ENCODE data around the gene EFCAB13.

EFCAB13 gene

DNA sequence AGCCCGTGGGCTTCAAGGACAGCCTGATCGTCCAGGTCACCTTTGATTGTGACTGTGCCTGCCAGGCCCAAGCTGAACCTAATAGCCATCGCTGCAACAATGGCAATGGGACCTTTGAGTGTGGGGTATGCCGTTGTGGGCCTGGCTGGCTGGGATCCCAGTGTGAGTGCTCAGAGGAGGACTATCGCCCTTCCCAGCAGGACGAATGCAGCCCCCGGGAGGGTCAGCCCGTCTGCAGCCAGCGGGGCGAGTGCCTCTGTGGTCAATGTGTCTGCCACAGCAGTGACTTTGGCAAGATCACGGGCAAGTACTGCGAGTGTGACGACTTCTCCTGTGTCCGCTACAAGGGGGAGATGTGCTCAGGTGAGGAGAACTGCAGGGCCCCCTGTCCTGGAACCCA lies 31.5 kb upstream of the EFCAB13 start:
- DNase-seq = no peak

DNA sequence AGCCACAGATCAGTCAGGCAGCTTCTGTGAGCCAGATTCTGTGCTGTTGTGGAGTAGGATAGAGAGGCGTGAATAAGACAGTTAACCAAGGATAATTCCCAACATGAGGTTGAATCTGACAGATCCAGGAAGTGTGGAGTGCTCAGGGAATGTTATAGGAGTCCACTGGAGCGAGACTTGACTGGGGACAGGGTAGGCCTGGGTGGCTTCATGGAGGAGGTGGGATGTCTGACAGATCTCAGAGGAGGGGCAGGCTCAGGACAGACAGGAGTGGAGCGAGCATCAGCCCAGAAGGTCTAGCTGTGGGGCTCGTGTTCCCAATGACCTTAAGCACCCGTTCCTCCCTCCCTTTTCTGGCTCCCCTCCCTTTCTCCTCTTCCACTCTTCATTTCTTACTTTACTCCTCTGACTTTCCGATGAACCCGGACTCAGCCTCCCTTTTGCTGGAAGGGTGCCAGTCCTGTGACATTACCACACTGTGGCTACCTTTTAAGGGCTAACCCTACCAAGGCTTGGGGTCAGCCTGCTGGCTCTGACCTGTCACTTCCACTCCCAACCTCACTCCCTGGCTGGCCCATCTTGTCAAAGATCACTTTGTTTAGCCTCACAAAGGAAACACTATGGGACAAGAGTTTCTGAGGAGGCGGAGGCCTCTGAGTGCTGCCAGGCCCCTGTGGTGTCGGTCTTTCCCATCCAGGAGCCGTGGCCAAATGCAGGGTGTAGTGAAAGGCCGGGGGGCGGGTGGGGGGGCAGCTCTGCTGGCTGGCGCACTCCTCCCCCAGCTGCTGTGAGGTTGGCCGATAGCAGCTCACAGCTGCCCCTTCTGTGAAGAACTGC lies 28.5 kb upstream of the EFCAB13 start:
- DNase-seq = no peak

DNA sequence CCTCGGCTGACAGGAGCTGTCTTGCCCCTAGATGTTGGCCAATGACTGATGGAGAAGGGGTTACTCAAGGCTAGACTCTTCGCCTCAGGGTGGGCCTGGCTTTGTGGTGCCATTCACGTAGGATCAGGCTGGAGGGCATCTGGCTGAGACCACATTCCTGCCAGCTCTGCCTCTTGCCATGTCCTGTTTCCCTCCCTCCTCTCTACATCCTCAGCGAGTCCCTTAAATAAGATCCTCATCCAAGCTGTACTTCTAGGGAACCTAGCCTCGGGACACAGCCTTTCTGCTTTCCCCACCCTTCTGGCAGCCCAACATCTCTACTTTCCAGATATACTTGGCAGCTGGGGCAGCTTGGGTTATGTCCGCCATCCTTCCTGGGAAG lies 27.9 kb upstream of the EFCAB13 start:
- DNase-seq = no peak

DNA sequence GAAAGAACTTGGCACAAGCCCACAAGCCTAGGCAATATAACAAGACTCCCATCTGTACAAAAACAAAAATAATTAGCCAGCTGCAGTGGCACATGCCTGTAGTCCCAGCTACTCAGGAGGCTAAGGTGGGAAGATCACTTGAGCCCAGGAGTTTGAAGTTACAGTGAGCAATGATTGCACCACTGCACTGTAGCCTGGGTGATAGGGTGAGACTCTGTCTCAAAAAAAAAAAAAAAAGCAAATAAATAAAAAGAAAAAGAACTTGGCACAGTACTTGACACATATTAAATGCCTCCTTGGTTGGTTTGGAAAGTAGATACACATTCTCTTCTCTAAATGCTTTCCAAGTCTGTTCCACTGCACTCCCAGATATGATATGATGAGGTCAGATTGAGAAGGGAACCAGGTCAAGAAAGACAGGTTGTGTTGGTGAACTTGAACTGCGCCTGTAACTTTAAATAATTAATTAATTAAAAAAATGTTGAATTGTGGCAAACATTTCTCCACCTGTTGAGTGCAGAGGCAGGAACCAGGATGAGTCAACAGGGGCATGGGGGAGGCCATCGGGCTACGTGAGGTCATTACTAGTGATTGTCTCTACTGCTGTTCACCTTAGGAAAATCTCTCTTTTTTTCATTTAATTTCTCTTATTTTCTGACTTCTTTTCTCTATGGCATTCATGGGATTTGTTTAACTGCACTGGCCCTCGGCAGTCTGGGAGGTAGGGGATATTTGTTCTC lies 25.9 kb upstream of the EFCAB13 start:
- no peak for DNase-seq

DNA sequence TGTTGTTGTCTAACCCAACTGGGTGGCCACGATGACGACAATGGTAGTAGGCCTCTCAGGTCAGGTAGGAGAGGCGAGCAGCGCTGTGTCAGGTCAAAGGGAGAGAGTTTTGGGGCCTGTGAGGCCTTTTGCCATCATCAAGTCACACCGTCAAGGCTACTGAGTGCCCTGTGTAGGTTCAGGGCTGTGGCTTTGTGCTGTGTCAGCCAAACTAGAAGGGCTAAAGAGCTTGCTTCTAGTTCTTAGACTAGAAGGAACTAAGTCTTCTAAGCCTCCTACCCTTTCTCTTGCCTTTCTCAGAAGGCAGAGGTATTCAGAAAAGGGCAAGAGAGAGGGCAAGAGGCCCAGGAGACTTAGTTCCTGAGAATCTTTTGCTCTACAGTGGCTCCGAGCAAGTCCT lies 25.0 kb upstream of the EFCAB13 start:
- no peak for DNase-seq

DNA sequence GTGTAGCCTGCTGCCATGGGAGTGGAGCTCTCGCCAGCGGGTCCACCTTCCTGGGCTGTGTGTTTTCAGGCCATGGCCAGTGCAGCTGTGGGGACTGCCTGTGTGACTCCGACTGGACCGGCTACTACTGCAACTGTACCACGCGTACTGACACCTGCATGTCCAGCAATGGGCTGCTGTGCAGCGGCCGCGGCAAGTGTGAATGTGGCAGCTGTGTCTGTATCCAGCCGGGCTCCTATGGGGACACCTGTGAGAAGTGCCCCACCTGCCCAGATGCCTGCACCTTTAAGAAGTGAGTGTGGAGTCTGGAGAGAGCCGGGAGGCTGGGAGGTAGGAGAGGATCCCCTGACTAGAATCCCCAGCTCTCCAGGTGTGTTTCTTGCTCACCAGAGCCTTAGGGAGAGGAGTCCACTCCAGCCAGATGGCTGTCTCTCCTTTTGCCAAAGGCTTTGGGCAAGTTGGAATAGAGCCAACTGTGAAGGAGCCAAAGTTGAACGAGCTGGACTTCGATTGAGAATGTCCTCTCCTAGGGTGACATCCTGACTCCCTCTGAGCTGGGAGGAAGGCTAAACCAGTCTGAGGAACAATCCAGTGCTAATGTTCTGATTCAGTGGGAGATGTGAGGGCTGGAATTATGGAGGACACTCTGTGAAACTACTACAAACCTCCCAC lies 24.4 kb upstream of the EFCAB13 start:
- DNase-seq = no peak

- DNase-seq = no peak
Observed at GRCh38 chr17:47300718-47301117, 23.0 kb upstream of the EFCAB13 start.

DNA sequence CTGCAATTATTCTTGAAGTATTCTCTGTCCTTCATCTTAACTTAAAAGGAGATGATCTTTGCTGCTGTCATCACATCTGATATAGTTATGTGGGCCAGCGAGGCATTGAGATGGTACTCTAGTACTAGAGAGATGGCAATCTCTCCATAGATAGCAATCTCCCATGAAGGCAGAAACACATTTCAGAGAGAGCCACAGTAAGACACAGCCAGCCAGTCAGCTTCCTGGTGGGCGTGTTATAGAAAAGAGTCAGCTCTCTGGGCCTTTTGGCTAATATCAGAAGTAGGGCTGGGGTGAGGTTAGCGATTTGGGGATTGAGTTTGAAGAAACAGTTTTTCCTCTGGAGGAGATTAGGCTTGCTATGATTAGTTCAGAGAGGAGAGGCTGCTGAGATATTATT lies 22.6 kb upstream of the EFCAB13 start:
- DNase-seq = no peak

DNA sequence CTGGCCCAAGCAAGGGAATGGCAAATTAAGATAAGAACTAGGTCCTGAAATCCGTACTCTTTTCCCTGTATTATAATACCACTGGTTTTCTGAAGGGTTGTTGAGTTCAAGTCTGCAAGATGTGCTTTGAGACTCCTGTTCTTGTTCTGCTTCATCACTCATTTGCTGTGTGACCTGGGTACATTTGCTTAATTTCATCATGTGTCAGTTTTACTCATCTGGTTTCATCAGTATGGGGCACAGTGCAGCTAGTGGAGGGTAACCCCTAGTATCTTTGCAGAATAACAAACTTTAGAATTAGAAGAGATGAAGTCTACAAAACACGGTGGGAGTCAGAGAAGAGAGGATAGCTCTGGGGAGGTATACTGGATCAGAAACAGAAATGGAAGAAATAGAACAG lies 21.9 kb upstream of the EFCAB13 start:
- DNase-seq = no peak

GRCh38 chr17:47304186-47304585 lies 19.6 kb upstream of the EFCAB13 start:
- no peak for DNase-seq

DNA sequence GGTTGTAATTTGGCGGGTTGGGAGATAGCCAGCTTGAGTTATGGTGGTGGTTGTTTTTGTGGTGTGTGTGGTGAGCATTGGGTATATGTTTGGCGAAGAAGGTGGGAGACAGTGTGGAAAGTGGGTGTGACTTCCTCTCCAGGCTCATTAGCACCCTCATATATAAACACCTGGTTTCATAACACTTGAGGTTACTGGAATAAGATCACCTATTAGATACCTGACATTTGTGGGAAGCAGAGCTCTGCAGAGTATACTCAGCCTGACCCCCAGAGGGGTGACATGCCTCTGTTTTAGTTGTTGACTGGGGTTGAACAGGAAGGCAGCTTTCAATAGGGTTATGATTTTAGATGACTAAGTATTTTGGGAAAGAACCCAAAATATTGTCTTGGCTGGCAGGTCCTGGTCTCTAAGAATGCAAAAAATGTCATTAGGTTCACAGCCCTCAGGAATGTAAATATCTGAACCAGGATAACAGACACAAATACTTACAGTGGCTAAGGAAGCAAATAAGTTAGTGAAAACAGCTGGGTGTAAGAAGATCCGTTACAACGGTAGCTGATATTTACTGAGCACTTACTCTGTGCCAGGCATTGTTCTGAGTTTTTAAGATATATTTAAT lies 18.3 kb upstream of the EFCAB13 start:
- no peak for DNase-seq

DNA sequence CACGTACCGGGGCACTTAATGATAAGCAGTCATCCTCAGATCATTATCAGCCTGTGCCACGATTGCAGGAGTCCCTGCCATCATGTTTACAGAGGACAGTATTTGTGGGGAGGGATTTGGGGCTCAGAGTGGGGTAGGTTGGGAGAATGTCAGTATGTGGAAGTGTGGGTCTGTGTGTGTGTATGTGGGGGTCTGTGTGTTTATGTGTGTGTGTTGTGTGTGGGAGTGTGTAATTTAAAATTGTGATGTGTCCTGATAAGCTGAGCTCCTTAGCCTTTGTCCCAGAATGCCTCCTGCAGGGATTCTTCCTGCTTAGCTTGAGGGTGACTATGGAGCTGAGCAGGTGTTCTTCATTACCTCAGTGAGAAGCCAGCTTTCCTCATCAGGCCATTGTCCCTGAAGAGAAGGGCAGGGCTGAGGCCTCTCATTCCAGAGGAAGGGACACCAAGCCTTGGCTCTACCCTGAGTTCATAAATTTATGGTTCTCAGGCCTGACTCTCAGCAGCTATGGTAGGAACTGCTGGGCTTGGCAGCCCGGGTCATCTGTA lies 13.5 kb upstream of the EFCAB13 start:
- DNase-seq = peak; percentile 33

GRCh38 chr17:47311420-47311819 lies 12.3 kb upstream of the EFCAB13 start:
- DNase-seq = no peak

- DNase-seq = peak; percentile 71
Observed at GRCh38 chr17:47315451-47316266, 8.1 kb upstream of the EFCAB13 start.

- no peak for DNase-seq
Observed at GRCh38 chr17:47316311-47316710, 7.4 kb upstream of the EFCAB13 start.

DNA sequence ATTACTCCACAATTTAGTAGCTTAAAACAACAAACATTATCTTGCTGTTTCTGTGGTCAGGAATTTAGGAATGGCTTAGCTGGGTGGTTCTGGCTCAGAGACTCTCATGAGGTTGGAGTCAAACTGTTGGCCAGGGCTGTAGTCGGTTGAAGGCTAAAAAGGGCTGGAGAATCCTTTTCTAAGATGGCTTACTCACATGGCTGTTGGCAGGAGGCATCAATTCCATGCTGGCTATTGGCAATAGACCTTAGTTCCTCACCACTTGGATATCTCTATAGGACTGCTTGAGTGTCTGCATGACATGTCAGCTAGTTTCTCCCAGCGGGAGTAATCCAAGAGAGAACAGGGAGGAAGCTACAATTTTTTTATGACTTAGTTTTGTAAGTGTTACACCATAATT lies 6.6 kb upstream of the EFCAB13 start:
- DNase-seq = no peak

DNA sequence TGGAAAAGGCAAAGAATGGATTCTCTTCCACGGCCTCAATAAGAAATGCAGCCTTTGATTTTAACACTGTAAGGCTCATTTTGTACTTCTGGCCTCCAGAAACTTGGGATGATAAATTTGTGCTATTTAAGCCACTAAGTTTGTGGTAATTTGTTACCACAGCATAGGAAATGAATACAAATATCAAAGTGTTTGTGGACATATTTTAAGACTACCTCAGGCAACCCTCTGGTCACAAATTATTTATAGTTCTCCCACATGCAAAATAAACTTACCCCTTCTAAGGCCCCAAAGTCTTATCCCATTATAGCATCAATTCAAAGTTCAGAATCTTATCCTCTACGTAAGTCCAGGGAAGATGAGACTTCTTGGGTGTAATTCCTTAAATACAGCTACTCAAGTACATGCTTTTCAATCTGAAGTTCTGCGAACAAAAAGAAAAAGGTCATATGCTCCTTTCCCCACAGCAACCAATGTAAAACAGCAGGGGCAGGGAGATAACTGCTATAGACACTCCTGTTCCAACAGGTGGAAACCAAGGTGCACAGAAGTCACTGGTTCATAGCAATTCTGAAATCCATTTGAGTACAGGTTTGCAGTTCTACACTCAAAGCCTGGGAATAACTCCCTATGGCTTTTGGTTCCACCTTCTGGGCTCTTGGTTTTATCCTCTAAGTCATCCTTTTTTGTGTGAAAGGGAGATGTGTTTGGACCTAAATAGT lies 5.4 kb upstream of the EFCAB13 start:
- no peak for DNase-seq

- no peak for DNase-seq
Observed at GRCh38 chr17:47320879-47321502, 2.8 kb upstream of the EFCAB13 start.

DNA sequence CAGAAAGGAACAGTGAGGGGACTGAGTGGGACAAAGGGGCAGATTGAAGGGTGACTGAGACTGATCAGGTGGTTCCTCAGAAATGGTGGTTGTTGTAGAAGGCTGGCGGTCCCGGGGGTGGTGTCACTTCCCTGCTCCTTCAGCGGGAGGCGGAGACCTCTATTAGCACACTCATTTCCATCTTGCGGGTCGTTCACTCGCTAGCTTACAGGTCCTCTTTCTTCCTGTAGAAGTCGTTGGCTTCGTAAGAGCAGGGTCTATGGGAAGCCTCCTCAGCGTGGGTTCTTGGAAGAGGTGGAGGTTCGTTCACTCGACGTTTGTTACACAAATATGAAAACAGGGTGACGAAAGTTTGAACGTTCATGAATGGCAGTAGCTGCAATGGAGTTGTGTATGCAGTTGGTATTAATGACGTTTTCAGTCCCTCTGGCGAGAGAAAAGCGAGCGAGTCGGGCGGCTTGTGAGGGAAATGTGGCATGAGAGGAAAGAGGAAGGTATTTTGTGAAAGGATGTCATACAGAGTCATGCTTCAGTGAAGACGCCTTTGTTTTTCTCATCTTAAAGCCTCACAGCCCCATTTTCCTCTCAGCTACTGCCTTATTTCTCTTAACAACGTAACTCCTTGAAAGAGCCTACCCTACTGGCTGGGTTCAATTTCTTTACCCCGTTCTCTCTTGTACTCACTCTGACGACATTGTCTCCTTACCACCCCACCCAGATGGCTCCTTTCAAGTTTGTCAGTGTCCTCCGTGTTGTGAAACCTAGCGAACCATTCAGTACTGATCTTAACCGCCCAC lies 667 bp downstream of the EFCAB13 start:
- DNase-seq = no peak

DNA sequence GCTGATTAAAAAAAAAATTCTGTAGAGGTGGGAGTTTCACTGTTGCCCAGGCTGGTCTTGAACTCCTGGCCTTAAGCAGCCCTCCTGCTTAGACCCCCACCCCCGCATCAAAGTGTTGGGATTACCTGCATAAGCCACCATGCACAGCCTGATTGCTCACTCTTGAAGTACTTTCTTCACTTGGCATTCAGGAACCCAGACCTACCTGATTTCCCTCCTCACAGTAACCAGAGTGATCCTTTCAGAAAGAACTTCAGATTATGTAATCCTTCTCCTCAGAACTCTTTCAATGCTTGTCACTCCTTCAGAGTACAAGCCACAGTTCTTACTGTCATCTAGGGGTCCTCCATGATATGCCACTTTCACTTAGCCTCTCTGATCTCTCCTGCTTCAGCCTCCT lies 1.4 kb downstream of the EFCAB13 start:
- DNase-seq = no peak
